SK-N-SH (cell line): ENCODE measurements around the gene KCNG4. TPM values are rescaled to one million over a fixed set of nuclear protein-coding genes. Genes with fewer than 3 reads are reported as not detected.

Experiments
- CTCF ChIA-PET: fragments of 300-600, 350-600 bp; formaldehyde crosslinking; extraction: SDS; loops from one replicate; lab custom pipeline; 2021; lab: Yijun Ruan, JAX
- POLR2A ChIA-PET: fragments of 350-600 bp; sonication (Branson Sonifier 250); formaldehyde crosslinking; extraction: SDS; loops from one replicate; lab custom pipeline; 2020; ENCODE audit warnings: antibody characterized with exemption, inconsistent platforms; lab: Yijun Ruan, JAX
- DNase-seq: peaks from one replicate; pipeline ENCODE4 v3.0.0; 2012
- H2AFZ ChIP-seq: fragments of 200-600 bp; sonication (generic); 2 replicates; pipeline ENCODE4 v1.8.1; 2016; ENCODE audit warnings: antibody characterized with exemption, mild to moderate bottlenecking, low read depth
- H3F3A ChIP-seq: fragments of 200-600 bp; sonication (generic); replicated peaks from 2 replicates; pipeline ENCODE3; 2016; ENCODE audit warnings: antibody characterized with exemption, mild to moderate bottlenecking; ENCODE audit not compliant: insufficient read depth
- H3K27ac ChIP-seq, 2 experiments: fragments of 200-500 bp in 1 of 2; fragments of 200-600 bp in 1 of 2; sonication (Bioruptor generic) in 1 of 2; sonication (generic), shearing (Covaris generic) in 1 of 2; 2 replicates each; pipeline versions ENCODE4 v1.5.1 to v1.6.1; 2014 to 2016; ENCODE audit warnings: low read depth in 2 of 2, inconsistent platforms in 1 of 2, low read length in 1 of 2, mild to moderate bottlenecking in 1 of 2, mixed read lengths in 1 of 2
- H3K27me3 ChIP-seq: fragments of 200-600 bp; sonication (generic), shearing (Covaris generic); 2 replicates; pipeline ENCODE4 v1.6.1; 2016; ENCODE audit warnings: mixed run types; ENCODE audit not compliant: insufficient read depth
- H3K36me3 ChIP-seq, 2 experiments: fragments of 200-500 bp in 1 of 2; fragments of 200-600 bp in 1 of 2; sonication (Bioruptor generic) in 1 of 2; sonication (generic) in 1 of 2; replicated peaks in 1 of 2; 2 replicates each; pipeline versions ENCODE3 to v1.5.1; 2014 to 2016; ENCODE audit warnings: low read length in 1 of 2, mild to moderate bottlenecking in 1 of 2; ENCODE audit not compliant: insufficient read depth in 2 of 2, control insufficient read depth in 1 of 2
- H3K4me1 ChIP-seq, 2 experiments: fragments of 200-500 bp in 1 of 2; fragments of 200-600 bp in 1 of 2; sonication (Bioruptor generic) in 1 of 2; sonication (generic), shearing (Covaris generic) in 1 of 2; 2 replicates each; pipeline versions ENCODE4 v1.5.1 to v1.6.1; 2014 to 2016; ENCODE audit warnings: low read depth in 1 of 2, low read length in 1 of 2, mixed run types in 1 of 2; ENCODE audit not compliant: insufficient read depth in 2 of 2, control insufficient read depth in 1 of 2
- H3K4me2 ChIP-seq: fragments of 200-600 bp; sonication (generic), shearing (Covaris generic); 2 replicates; pipeline ENCODE4 v1.6.1; 2017; ENCODE audit warnings: mixed run types
- H3K4me3 ChIP-seq, 2 experiments: fragments of 200-500 bp in 1 of 2; fragments of 200-600 bp in 1 of 2; sonication (Bioruptor generic) in 1 of 2; sonication (generic), shearing (Covaris generic) in 1 of 2; 2 replicates each; pipeline versions ENCODE4 v1.5.1 to v1.8.1; 2014 to 2016; ENCODE audit warnings: low read depth in 2 of 2, inconsistent platforms in 1 of 2, low read length in 1 of 2, mild to moderate bottlenecking in 1 of 2, mixed read lengths in 1 of 2, moderate library complexity in 1 of 2
- H3K79me2 ChIP-seq: fragments of 200-600 bp; sonication (generic); 2 replicates; pipeline ENCODE4 v1.8.1; 2017; ENCODE audit warnings: mild to moderate bottlenecking; ENCODE audit not compliant: insufficient read depth
- H3K9ac ChIP-seq: fragments of 200-600 bp; sonication (generic); 2 replicates; pipeline ENCODE4 v1.6.1; 2017; ENCODE audit warnings: mixed run types
- H3K9me2 ChIP-seq: fragments of 200-600 bp; sonication (generic); 2 replicates; pipeline ENCODE4 v1.6.1; 2017; ENCODE audit warnings: mixed run types
- H3K9me3 ChIP-seq: fragments of 200-600 bp; sonication (generic); 2 replicates; pipeline ENCODE4 v1.6.1; 2017; ENCODE audit warnings: mixed run types, mild to moderate bottlenecking, moderate library complexity
- H4K20me1 ChIP-seq: fragments of 200-600 bp; sonication (generic); 2 replicates; pipeline ENCODE4 v1.6.1; 2017; ENCODE audit warnings: mild to moderate bottlenecking, mixed run types; ENCODE audit not compliant: insufficient read depth
- ELF1 ChIP-seq: IDR thresholded peaks from 2 replicates; pipeline ENCODE4 v1.4.0; 2012
- EP300 ChIP-seq, 2 experiments: IDR thresholded peaks; 2 replicates each; pipeline versions ENCODE4 v1.4.0 to v1.6.1; 2012; ENCODE audit warnings: borderline replicate concordance in 1 of 2, low read depth in 1 of 2, low read length in 1 of 2
- FOSL2 ChIP-seq: IDR thresholded peaks from 2 replicates; pipeline ENCODE4 v1.4.0; 2012; ENCODE audit warnings: low read depth, mild to moderate bottlenecking, moderate library complexity, borderline replicate concordance
- GABPA ChIP-seq: IDR thresholded peaks from 2 replicates; pipeline ENCODE4 v1.4.0; 2012; ENCODE audit warnings: low read depth, mild to moderate bottlenecking
- JUND ChIP-seq: IDR thresholded peaks from 2 replicates; pipeline ENCODE4 v1.4.0; 2012
- MXI1 ChIP-seq: IDR thresholded peaks from 2 replicates; pipeline ENCODE4 v1.6.1; 2012; ENCODE audit warnings: mild to moderate bottlenecking, low read depth, low read length, improper control_type of control experiment
- NRF1 ChIP-seq: IDR thresholded peaks from 2 replicates; pipeline ENCODE4 v1.6.1; 2012; ENCODE audit warnings: low read depth, mild to moderate bottlenecking, low read length
- RAD21 ChIP-seq: IDR thresholded peaks from 2 replicates; pipeline ENCODE4 v1.6.1; 2012; ENCODE audit warnings: mild to moderate bottlenecking, low read length
- SIN3A ChIP-seq: IDR thresholded peaks from 2 replicates; pipeline ENCODE4 v1.6.1; 2012; ENCODE audit warnings: low read depth, mild to moderate bottlenecking, low read length, moderate library complexity, borderline replicate concordance
- TAF1 ChIP-seq: IDR thresholded peaks from 2 replicates; pipeline ENCODE4 v1.6.1; 2012; ENCODE audit warnings: low read depth, mild to moderate bottlenecking, low read length, moderate library complexity, borderline replicate concordance
- TEAD4 ChIP-seq: IDR thresholded peaks from 2 replicates; pipeline ENCODE4 v1.4.0; 2012; ENCODE audit warnings: mild to moderate bottlenecking, borderline replicate concordance; ENCODE audit not compliant: insufficient read depth
- YY1 ChIP-seq: IDR thresholded peaks from 2 replicates; pipeline ENCODE4 v1.4.0; 2012; ENCODE audit warnings: low read depth, mild to moderate bottlenecking
- WGBS: methylation state at CpG from one replicate; pipeline ENCODE4 v1.1.6; 2017; ENCODE audit warnings: low lambda C conversion rate; 5-methylcytosine and 5-hydroxymethylcytosine counted together
- polyA plus RNA-seq, 3 experiments: library from polyadenylated mRNA; depleted of rRNA; stranded (reverse); fragments of >200 nt; gene quantifications; 2 replicates each; pipeline ENCODE4 v1.2.3, GENCODE V29; 2012
- TF ChIP-seq, protein P1 (sequence below): fragments of 150-350 bp; IDR thresholded peaks from 2 replicates; pipeline ENCODE4 v1.6.1; 2017; ENCODE audit warnings: antibody characterized with exemption, low read length, low read depth, borderline replicate concordance
- TF ChIP-seq, protein P2 (sequence below): fragments of 150-350 bp; IDR thresholded peaks from 2 replicates; pipeline ENCODE4 v1.6.1; 2016; ENCODE audit warnings: mild to moderate bottlenecking, low read depth, low read length
- TF ChIP-seq, protein P3 (sequence below): IDR thresholded peaks from 2 replicates; pipeline ENCODE4 v1.4.0; 2012; ENCODE audit warnings: low read depth, borderline replicate concordance
- TF ChIP-seq, protein P4 (sequence below): IDR thresholded peaks from 2 replicates; pipeline ENCODE4 v1.4.0; 2012; ENCODE audit warnings: low read depth, borderline replicate concordance

KCNG4 gene
- polyA plus RNA-seq, 1 of the 3 experiments (the other 2 are of a cell fraction): not detected

DNA sequence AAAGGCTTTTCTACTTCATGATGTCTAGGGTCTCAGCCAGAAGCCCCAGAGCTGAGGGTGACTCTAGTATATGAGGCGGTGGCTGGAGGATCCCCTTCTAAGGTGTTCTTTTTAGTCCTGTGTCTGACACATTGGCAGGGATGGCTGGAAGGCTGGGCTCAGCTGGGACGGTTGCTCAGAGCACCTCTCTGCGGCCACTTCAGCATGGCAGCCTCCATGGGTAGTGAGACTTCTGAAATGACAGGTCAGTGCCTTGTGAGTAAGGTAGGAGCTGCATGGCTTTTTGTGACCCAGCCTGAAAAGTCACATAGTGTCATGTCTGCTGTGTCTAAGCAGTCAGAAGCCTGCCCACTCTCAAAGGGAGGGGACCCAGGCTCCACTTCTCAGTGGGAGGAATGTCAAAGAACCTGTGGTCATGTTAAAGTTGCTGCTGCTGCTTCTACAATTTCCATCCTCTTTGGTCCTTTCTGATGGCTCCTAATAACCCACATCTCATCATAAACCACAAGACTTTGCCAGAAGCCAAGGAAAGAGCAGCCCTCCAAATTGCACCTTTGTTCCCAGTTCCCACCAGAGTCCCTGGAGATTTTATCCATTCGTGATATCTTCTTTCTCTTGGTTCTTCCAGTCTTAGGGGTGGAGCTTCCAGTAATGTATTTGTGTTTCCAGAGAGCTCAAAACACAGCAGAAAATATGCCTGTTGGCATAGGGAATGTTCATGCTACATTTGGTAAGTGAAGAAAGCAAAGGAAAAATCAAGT is 15.4 kb upstream of the KCNG4 start:
- 44% methylated on average over 2 of the region's 4 CpGs for WGBS
- Histone ChIP-seq H3K27ac (no peak overlapping the region), H3K4me2 (no peak overlapping the region), H3K79me2 (no peaks in the 10 kb centered on the region), H4K20me1 (no peaks in the 10 kb centered on the region), H3K4me3 (no peak overlapping the region), H3K36me3 (no peaks in the 10 kb centered on the region), H3K4me1 (no peaks in the 10 kb centered on the region)
- POLR2A ChIA-PET: no interaction called here
- no peak for DNase-seq
- no peak for TF ChIP-seq RAD21
- TF ChIP-seq FOSL2: no peak
- TF ChIP-seq JUND: no peak
- TF ChIP-seq YY1: no peak
- TF ChIP-seq, protein P1, sequence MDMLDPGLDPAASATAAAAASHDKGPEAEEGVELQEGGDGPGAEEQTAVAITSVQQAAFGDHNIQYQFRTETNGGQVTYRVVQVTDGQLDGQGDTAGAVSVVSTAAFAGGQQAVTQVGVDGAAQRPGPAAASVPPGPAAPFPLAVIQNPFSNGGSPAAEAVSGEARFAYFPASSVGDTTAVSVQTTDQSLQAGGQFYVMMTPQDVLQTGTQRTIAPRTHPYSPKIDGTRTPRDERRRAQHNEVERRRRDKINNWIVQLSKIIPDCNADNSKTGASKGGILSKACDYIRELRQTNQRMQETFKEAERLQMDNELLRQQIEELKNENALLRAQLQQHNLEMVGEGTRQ: no peak
- no peak for TF ChIP-seq SIN3A
- TF ChIP-seq NRF1: no peak
- TF ChIP-seq, protein P2, sequence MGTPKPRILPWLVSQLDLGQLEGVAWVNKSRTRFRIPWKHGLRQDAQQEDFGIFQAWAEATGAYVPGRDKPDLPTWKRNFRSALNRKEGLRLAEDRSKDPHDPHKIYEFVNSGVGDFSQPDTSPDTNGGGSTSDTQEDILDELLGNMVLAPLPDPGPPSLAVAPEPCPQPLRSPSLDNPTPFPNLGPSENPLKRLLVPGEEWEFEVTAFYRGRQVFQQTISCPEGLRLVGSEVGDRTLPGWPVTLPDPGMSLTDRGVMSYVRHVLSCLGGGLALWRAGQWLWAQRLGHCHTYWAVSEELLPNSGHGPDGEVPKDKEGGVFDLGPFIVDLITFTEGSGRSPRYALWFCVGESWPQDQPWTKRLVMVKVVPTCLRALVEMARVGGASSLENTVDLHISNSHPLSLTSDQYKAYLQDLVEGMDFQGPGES: no peak
- no peak for TF ChIP-seq GABPA
- TF ChIP-seq MXI1: no peak
- TF ChIP-seq, protein P3, sequence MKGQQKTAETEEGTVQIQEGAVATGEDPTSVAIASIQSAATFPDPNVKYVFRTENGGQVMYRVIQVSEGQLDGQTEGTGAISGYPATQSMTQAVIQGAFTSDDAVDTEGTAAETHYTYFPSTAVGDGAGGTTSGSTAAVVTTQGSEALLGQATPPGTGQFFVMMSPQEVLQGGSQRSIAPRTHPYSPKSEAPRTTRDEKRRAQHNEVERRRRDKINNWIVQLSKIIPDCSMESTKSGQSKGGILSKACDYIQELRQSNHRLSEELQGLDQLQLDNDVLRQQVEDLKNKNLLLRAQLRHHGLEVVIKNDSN: no peak
- TF ChIP-seq, all 33 proteins: peak for 0
- H3K9ac ChIP-seq: no peak overlapping the region
- no peaks in the 10 kb centered on the region for H3K9me3 ChIP-seq
- H3K27me3 ChIP-seq: peaks cover 31% of the 10 kb centered on the region; the same call in 1 of the 2 replicates
- H2AFZ ChIP-seq: no peak overlapping the region
- no peaks in the 10 kb centered on the region for H3F3A ChIP-seq
- CTCF ChIA-PET: interaction anchor here (0.9 to 3.0 kb wide), 4 partner anchors 22 to 229 kb away, joined by 3 to 16 read pairs (median 4); no protein-coding TSS in a partner anchor
- no peaks in the 10 kb centered on the region for H3K9me2 ChIP-seq

DNA sequence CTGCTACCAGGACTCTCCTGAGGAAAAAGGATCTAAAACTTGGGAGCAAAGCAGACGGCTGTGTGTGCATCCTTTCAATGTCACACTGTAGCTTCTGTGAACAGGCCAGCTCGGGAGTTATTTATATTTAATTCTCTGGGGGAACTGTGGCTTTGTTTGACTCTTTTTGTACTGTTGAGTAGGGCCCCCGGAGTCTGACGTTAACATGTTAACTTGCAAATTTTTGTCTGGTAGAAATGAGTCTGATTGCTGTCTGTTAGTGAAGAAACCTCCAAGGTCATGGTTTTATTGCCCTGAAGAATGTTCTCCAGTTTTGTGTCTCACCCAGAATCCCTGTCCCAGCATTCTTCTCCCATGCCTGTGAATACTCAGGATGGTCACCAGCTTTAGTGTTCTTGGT is 14.2 kb upstream of the KCNG4 start:
- Histone ChIP-seq H3K4me3 (no peak overlapping the region), H3K4me1 (peaks cover 0 to 6% of the 10 kb centered on the region in 2 experiments; a peak in 1 of 4 replicates), H3K9me2 (no peaks in the 10 kb centered on the region), H3K27me3 (peaks cover 28% of the 10 kb centered on the region; the same call in 1 of the 2 replicates), H2AFZ (no peak overlapping the region), H3K9me3 (no peaks in the 10 kb centered on the region), H3F3A (no peaks in the 10 kb centered on the region), H4K20me1 (no peaks in the 10 kb centered on the region), H3K4me2 (no peak overlapping the region), H3K9ac (no peak overlapping the region), H3K36me3 (no peaks in the 10 kb centered on the region), H3K79me2 (no peaks in the 10 kb centered on the region), H3K27ac (no peak overlapping the region)
- TF ChIP-seq TEAD4: no peak
- no peak for TF ChIP-seq TAF1
- no peak for TF ChIP-seq ELF1
- no peak for TF ChIP-seq YY1
- no peak for TF ChIP-seq EP300 (IDR thresholded peaks at IDR 0.05; ENCODE audit: borderline replicate concordance in 1 of 2, low read depth in 1 of 2, low read length in 1 of 2)
- TF ChIP-seq, protein P2: no peak
- TF ChIP-seq, protein P4, sequence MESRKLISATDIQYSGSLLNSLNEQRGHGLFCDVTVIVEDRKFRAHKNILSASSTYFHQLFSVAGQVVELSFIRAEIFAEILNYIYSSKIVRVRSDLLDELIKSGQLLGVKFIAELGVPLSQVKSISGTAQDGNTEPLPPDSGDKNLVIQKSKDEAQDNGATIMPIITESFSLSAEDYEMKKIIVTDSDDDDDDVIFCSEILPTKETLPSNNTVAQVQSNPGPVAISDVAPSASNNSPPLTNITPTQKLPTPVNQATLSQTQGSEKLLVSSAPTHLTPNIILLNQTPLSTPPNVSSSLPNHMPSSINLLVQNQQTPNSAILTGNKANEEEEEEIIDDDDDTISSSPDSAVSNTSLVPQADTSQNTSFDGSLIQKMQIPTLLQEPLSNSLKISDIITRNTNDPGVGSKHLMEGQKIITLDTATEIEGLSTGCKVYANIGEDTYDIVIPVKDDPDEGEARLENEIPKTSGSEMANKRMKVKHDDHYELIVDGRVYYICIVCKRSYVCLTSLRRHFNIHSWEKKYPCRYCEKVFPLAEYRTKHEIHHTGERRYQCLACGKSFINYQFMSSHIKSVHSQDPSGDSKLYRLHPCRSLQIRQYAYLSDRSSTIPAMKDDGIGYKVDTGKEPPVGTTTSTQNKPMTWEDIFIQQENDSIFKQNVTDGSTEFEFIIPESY: no peak
- 38% methylated on average over 4 of the region's 4 CpGs for WGBS
- ChIA-PET CTCF (no interaction called here), POLR2A (no interaction called here)
- DNase-seq: no peak
